HG02852 (cell line): ENCODE data around the gene OXER1.

Source experiments
- ATAC-seq: cut with Tn5 transposase; IDR thresholded peaks from one replicate; pipeline ENCODE4 v1.9.1; 2021; ENCODE audit warnings: mild to moderate bottlenecking, moderate library complexity; ENCODE audit not compliant: unreplicated experiment

OXER1 gene, protein sequence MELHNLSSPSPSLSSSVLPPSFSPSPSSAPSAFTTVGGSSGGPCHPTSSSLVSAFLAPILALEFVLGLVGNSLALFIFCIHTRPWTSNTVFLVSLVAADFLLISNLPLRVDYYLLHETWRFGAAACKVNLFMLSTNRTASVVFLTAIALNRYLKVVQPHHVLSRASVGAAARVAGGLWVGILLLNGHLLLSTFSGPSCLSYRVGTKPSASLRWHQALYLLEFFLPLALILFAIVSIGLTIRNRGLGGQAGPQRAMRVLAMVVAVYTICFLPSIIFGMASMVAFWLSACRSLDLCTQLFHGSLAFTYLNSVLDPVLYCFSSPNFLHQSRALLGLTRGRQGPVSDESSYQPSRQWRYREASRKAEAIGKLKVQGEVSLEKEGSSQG

DNA sequence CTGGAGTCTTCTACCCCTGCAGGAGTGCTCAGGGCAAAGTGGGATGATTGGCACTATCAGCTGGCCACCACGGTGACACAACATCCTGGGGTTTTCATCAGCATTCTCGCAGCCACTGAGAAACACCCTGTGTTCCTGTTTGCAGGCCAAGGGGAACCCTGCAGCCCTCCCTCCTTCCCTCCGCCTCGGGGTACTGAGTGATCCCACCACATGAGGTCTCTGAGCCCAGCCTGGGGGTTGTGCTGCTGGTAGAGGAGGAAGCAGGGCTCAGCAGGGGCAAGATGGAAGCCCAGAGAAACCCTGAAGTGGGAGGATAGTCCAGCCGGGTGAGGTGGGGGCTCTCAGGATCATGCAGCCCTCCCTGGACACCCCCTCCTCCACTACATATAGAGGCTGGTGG lies at the start of gene OXER1:
Gene OXER1, minus strand, starts transcription at position 40 of the 400 bp plus-strand sequence. CDS start 73 bp downstream, outside the sequence.
- no peak for ATAC-seq

DNA sequence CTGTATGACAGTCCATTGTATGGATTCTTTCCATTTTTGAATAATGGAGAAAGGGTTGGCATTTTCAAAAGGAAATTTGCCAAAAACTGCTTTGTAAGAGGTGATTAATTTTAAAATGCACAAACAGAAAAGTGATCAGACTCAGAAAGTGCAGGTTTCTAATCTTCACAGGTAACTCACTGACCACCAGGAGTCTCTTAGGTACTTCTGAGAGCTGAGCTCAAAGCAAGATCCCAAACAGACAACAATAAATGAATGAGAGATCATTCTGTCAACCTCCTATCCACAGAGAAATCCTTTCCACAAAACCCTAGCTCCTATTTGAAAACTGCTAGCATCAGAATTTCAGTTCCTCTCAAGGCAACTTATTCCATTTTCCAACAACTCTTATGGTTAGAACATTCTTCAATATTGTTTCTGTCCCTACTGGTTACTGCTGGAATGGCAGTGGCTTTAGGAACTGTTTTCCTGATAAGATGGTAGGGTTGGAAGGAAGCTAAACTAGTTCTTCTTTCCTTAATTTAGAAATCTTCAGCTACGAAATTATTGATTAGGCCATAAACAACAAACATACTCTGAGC lies 49.1 kb upstream of the OXER1 start:
- ATAC-seq, result no peak

DNA sequence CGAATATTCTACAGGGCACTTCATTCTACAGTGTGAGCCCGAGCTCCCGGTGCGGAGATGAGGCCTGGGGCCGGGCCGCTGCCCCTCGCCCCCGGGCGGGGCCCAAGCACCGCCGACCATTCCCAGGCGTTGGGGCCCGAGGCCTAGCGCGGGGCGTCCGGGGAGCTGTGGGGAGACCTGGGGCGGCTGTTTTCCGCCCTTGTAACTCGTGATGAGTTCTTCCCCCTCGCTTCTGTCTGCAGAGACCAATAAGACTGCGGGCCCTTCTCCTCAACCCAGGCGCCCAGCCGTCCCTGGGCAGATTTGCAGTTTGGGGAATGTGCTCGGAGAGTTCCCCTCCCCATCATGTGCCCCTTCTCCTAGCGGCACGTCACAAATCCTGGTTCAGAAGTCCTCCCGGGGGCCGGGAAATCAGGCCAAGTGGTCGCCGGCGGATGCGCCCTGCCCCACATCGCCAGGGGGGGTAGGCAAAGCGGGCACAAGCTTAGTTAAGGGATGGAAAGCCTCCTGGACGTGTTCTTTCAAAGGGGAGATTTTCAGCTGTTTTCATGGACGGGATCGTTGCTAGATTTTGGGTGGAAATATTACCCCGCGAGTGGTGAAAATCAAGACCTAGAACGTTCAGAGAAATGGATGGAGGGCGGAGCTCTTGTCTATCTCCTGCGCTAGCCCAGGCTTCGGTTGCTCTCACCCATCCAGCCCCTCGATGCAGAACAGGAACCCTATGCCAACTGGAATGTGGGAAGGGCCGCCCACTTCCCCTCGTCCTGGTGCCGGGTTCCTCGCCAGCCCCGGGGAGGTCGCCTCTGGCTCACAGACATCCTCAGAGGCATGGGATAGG lies 47.3 kb upstream of the OXER1 start:
- peak; percentile 15 for ATAC-seq

DNA sequence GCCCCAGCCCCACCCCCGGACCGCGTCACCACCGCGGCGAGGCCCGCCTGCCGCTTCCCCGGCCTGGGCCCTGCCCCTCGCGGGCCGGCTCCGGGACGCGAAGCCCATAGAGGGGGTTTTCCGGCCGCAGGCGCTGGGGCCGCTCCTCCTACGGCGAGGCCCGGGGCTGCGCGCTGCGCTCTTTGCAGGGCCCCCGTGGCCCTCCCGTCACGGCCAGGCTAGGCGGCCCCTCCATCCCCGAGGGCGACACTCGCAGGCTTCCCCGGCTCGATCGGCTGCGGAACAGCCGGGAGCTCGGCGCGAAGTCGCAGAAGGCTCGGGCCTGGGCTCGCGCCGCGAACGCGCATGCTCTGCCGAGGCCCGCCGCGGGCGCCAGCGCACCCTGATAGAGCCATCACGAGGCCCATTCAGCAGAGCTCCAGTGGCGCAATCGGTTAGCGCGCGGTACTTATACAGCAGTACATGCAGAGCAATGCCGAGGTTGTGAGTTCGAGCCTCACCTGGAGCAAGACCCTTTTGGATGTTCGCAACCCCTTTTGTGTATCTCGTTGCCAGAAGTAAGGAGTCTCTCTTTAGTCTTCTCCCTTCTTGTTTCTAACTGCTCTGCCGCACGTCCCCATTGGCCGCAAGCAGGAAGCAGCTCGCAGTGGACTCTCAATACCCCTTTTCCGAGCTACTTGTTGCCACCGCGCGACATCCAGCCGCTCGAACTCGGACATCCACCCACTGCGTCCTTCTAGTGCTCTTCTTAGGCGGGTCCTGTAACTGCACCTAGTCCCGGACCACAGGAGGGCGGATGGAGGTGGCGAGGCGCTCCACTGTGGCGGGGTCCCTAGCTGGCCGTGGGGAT lies 46.4 kb upstream of the OXER1 start:
- ATAC-seq, result peak; percentile 70

DNA sequence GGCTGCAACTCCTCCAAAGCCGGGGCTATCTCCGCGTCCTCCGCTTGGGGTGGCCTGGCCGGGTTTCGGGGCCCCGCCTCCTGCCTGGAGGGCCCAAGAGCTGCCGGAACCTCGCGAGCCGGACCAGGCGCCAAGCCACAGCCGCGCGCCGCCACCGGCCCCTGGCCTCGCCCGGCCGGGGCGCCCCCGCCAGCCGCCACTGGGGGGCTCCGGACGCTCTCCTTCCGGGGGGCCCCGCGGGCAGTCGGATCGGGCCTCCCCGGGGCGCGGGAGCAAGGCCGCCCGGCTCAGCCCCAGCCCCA lies 45.8 kb upstream of the OXER1 start:
- ATAC-seq, result peak; percentile 46

DNA sequence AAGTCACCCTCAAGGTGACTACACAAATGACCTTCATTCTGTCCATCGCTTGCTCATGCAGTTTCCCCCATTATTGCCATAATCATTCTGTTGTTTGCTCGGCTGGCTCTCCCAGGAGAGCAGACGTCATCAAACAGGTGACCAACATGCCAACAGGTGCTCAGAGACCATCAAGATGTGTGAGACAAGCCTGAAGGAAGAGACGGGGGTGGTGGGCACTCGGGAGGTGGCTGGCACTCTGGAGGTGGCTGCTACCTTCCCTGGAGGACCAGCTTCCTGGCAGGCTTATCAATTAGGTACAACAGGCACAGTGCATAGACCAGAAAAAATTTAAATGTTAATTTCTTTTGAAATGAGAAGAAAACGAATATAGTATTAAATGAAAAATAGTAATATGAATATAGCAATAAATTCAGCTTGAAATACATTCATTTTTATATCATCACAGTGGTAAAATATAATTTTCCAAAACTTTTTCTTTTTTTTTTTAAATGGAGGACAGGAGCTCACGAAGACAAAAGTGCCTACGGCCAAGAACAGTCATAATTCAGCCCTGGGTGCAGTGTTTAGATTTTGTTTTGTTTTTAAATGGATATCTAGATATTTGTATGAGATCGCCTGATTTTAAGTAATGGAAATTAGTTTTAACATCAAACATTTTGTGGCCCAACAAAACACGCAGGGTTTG lies 45.3 kb upstream of the OXER1 start:
- ATAC-seq, result no peak

DNA sequence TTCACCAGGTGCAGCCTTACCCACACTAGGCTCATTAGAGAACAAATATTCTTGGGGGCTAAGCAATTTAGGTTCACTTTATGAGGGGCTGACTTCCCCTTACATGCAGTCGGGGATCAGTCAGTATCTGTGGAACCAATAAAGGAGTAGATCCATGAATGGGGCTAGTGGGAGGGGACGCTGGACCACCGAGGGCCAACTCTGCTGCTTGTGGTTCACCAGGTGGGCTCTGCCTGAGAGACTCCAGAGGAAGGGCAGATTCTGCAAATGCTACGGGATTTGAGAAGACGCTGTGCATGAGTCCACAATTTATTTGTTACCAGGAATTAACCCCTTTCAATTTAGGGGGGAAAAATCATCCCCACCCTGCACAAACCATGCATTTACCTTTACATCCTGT lies 44.4 kb upstream of the OXER1 start:
- ATAC-seq, result no peak

DNA sequence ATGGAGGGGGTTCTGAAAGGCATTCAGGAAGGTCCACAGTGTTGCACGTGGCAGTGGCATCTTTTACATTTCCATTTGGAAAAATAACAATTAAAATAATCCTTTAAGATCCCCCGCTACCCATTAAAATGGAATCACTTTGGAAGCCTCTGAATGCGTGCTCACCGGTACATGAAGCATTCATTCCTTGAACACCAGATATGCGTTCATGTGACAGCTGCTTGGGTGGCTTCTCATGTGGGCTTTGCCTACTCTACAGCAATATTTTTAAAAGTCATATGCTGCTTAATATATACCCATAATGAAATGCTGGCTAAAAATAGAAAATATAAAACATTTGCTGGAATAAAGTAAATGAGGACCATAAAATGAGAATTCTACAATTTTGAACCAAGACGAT lies 42.9 kb upstream of the OXER1 start:
- no peak for ATAC-seq

DNA sequence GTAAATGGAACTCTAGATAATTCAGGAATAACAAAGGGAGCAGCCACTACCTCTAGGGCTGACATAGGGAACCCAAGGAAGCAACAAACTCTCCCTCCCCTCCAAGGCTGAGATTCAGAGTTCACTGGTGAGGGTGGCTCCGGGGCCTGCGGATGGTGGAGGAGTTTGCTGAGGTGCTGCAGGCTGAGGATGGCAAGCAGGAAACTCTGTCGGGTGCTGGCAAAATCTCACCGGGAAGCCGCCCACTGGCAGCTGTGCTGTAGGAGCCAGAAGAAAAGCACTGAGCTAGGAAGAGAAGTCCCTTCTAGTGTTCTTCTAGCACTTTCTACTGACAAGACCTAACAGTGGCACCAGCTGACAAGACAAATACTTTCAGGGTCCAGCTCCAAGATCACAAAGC lies 41.0 kb upstream of the OXER1 start:
- ATAC-seq, result no peak

DNA sequence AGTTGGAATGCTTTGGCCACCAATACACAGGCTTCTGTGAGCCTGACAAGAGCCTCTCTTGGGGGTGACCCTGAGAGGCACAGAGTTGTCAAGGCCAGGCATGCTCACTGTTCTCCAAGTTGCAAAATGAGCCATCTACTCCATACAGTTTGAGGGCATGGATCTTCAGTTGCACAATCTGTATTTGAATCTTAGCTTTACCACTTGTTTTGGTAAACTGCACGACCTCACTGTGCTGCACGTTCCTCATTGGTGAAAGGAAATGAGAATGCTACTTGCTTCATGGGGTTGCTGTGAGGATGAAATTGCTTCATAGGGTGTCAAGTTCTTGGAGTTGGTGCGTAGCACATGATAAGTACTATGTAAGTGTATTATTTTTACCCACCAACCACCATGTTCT lies 40.4 kb upstream of the OXER1 start:
- no peak for ATAC-seq

DNA sequence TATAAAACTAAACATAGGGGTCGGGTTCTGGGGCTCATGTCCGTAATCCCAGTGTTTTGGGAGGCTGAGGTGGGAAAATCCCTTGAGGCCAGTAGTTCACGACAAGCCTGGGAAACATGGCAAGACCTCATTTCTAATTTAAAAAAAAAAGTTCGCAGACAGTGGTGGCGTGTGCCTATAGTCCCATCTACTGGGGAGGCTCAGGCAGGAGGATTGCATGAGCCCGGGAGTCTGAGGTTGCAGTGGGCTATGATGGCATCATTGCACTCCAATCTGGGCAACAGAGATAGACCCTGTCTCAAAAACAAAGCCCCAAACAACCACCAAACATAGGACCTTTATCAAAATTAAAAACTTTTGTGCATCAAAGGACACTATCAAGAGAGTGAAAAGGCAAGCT lies 38.2 kb upstream of the OXER1 start:
- ATAC-seq, result no peak

DNA sequence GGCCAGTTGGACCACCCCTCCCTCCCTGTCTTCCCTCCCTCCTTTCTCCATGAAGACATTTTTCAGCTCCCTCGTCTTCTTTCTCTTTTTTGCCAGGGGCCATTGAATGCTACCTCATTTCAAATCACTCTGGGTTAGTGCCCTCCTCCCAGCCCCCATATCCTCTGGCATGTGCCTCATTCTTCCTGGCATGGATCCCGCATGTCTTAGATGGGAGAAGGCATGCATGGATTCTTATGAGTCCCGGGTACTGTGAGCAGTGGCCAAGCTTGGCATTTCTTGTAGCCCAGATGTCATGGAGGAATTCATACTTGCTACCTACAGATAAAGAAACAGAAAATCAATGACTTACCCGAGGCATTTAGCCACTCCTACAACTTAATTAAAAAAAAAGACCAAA lies 37.4 kb upstream of the OXER1 start:
- no peak for ATAC-seq

DNA sequence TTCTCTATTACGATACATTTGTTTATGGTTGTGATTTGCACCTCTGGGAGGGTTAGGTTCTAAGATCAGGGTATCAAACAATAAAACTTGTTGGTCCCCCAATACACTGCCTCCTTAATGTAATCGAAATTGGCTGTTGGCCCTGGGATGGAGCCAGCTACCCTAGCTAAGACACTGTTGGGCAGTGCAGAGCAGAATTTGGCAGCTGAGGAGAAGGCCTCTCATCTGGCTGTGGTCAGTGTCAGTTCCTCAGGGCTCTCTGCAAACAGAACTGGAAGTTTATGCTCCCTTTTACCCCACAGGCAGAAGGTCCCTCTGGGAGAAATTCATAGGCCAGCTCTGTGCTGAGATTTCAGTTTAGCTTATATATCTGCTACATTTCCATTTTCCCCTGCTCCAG lies 37.0 kb upstream of the OXER1 start:
- no peak for ATAC-seq

DNA sequence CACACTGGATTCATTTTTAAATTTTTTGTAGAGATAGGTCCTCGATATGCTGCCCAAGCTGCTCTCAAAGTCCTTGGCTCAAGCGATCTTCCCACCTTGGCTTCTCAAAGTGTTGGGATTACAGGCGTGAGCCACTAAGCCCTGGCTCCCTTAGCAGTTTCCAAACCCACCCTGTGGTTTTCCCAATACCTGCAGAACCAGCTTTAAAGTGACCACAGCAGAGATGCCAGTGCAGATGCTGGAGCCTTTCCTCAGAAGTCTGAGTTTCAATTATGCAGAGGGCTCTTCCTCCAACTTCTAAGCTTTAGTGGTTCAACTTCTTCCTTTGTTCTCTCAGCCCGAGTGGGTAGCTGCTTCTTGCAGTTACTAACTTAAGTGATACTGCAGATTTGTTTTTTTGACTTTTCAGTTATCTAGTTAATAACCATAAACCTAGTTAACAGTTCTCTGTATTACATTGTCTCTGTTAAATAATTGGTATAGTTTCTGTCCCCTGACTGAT lies 36.6 kb upstream of the OXER1 start:
- no peak for ATAC-seq

DNA sequence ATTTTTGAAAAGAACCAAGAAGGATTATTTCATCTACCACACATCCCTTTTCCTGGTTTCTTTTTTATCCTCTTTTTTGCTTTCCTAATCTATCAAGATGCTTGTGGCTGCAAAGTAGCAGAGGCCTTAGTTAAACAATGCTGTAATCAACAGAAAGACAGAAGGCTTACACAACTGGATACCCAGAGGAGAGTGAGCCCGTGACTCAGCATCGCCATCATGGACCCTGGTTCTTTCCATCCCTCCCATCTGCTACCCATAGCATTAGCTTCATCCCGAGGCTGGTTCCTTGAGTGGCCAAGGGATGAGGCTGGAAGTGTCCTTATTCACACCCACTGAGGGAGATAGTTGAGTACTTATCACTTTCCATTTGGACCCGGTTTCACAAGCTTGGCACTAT lies 35.9 kb upstream of the OXER1 start:
- no peak for ATAC-seq

DNA sequence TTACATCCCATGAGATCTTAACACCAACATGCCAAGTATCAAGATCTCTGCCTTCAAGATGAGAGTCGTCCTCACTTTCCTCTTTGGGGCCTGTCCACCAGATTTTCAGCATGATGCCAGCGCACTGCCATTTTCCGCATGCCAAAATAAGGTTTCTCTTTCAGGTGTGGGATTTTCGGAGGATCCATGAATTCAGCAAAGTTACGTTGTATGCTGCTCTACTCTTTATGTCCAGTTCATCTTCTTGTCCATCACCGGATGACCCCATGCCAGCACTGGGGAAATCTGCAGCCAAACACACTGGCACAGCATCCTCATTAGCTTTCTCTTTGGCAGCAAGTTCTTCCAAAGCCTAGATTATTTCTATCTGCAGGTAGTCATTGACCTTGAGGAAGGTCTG lies 33.3 kb upstream of the OXER1 start:
- ATAC-seq, result no peak

DNA sequence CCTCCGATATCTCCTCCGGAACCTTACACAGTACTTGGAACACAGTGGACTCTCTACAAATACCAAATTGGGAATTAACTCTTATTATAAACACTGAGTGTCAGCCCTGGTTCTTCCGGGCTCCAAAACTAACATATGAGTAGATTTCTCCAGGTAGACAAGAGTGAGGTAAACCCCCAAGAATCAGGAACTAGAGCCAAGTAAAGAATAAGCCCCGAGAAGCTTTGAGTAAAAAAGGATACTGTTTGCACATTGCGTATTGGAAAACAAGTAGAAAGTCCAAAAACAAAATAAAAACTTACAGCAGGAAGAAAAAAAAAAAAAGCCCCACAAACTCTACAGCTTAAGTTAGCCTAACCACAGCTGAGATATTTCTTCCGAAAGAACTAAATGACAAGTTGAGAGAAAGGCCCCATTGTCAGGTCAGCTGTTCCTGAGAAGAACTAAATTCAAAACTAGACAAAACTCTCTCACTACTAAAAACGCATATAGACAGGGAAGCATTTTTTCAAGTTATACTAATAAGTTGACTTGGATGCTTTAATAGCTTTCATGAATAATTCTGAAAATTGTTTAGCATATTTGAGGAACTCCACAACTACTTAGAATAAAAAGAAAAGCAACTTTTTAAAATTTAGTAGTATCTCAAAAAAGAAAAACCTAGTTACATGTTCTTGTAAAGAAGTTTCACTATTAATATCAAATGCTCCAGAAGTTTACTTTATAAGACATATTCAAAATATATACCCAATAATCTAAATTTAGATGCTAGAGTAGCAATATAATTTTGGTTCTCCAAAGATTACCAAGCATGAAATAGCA lies 32.7 kb upstream of the OXER1 start:
- ATAC-seq, result peak; percentile 42

DNA sequence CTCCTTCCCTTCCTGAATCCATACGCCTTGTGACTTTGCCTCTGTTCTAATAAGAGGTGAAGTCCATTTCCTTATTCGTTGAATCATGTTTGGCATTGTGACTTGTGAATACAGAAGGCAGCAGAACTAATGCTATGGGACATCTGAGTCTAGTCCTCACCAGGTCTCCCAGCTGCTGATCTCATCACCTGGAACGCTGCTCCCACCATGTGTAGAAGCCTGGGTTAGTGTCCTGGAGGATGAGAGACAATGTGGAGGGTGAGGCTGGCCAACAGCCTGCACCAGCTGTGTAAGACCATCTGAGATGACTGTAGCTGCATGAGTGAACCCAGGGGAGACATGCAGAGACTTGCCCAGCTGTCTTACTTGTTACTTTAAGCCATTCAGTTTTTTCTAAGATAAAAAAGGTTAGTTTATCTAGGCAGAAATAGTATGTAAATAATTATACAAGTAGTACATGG lies 31.9 kb upstream of the OXER1 start:
- peak; percentile 38 for ATAC-seq

DNA sequence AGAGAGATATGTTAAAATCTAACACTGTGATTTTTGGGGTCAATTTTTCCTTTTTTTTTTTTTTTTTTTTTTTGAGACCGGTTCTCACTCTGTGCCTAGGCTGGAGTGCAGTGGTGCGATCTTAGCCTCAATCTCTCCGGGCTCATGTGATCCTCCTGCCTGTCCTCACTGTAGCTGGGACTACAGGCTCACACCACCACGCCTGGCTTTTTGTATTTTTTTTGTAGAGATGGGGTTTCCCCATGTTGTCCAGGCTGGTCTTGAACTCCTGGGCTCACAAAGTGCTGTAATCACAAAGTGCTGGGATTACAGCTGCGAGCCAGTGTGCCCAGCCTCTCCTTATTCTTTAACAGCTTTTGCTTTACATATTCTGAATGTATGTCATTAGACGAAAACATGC lies 31.3 kb upstream of the OXER1 start:
- ATAC-seq, result no peak
